Natural killer cell treated with Interleukin-12 subunit alpha and Interleukin-12 subunit beta and Interleukin-15 and Interleukin-18, amount 100 ng/mL, for 72 hours (primary cell): Measurements from ENCODE around the gene PSMD12. TPM values are rescaled to one million over a fixed set of nuclear protein-coding genes. Genes with fewer than 3 reads are reported as not detected.
"Not testable (repeated sequence)": the region's sequence is repeated elsewhere in the genome, so short reads cannot be mapped to it uniquely, and the experiment has no call there.

Source experiments
- ATAC-seq, 2 donors: fragments of 150-1000 bp; cut with Tn5 transposase in 1 of 2; sonication (Bioruptor Pico), chemical (Tn5 transposase) in 1 of 2; 2 replicates each; pipeline ENCODE4 v1.10.0; 2021
- DNase-seq: peaks from one replicate; pipeline ENCODE4 v3.0.0; 2022; ENCODE audit warnings: low spot score
- H3K27ac Mint-ChIP-seq, 2 donors: 1 replicate in 1 of 2; 2 replicates in 1 of 2; pipeline ENCODE4 v1.8.0; 2022; ENCODE audit warnings: mixed read lengths in 2 of 2, mild to moderate bottlenecking in 1 of 2, moderate library complexity in 1 of 2
- H3K27me3 Mint-ChIP-seq, 2 donors: 1 replicate in 1 of 2; 2 replicates in 1 of 2; pipeline ENCODE4 v1.8.0; 2022; ENCODE audit warnings: mixed read lengths in 2 of 2
- H3K36me3 Mint-ChIP-seq: one replicate; pipeline ENCODE4 v1.8.0; 2022; ENCODE audit warnings: mixed read lengths
- H3K4me1 Mint-ChIP-seq, 2 donors: 1 replicate in 1 of 2; 2 replicates in 1 of 2; pipeline ENCODE4 v1.8.0; 2022; ENCODE audit warnings: low read depth in 2 of 2, mixed read lengths in 2 of 2, mild to moderate bottlenecking in 1 of 2
- H3K4me3 Mint-ChIP-seq: one replicate; pipeline ENCODE4 v1.8.0; 2022; ENCODE audit warnings: mixed read lengths
- H3K9me3 Mint-ChIP-seq: 2 replicates; pipeline ENCODE4 v1.8.0; 2022; ENCODE audit warnings: mixed read lengths
- total RNA-seq, 2 donors: library from RNA; stranded (reverse); gene quantifications; one replicate each; pipeline ENCODE4 v1.2.3, GENCODE V29; 2022

Gene PSMD12
- total RNA-seq, 2 donors from 2014 or later: 87.3 to 90.5 TPM

- H3K27me3 Mint-ChIP-seq: no peaks in the 10 kb centered on the region
- H3K4me3 Mint-ChIP-seq: peak overlapping the region; percentile 87
- H3K27ac Mint-ChIP-seq: peak overlapping the region; percentile 90 to 99
- no peaks in the 10 kb centered on the region for H3K9me3 Mint-ChIP-seq
- peaks cover 4% of the 10 kb centered on the region for H3K36me3 Mint-ChIP-seq
- ATAC-seq (no peak), DNase-seq (no peak)
- H3K4me1 Mint-ChIP-seq: peaks cover 35 to 62% of the 10 kb centered on the region in 2 donors
These were observed 33.8 kb upstream of the PSMD12 start for GRCh38 chr17:67400193-67400592.

DNA sequence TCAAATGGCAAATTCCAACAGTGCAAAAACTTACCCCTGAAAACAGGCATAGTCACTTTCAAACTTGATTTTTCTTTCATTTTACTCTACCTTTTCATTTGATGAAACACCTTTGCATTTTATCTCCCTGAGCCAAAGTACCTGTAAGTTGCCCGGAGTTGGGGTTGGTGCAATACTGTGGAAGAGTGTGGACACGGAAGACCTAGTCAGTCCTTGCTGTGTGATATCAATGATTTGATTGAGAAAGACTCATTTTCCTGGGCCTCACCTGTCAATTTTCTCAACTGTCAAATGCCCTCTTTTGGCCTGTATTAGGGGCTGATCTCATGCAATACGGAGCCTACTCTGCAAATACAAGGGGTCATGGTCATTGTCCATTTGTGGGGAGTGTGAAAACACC, 33.3 kb upstream of the PSMD12 start:
- H3K9me3 Mint-ChIP-seq: no peaks in the 10 kb centered on the region
- DNase-seq: no peak
- peaks cover 4% of the 10 kb centered on the region for H3K36me3 Mint-ChIP-seq
- no peak for ATAC-seq
- H3K4me1 Mint-ChIP-seq: peaks cover 37 to 67% of the 10 kb centered on the region in 2 donors
- H3K27ac Mint-ChIP-seq: peak overlapping the region; percentile 90 to 99
- H3K4me3 Mint-ChIP-seq: peak overlapping the region; percentile 87
- no peaks in the 10 kb centered on the region for H3K27me3 Mint-ChIP-seq

DNA sequence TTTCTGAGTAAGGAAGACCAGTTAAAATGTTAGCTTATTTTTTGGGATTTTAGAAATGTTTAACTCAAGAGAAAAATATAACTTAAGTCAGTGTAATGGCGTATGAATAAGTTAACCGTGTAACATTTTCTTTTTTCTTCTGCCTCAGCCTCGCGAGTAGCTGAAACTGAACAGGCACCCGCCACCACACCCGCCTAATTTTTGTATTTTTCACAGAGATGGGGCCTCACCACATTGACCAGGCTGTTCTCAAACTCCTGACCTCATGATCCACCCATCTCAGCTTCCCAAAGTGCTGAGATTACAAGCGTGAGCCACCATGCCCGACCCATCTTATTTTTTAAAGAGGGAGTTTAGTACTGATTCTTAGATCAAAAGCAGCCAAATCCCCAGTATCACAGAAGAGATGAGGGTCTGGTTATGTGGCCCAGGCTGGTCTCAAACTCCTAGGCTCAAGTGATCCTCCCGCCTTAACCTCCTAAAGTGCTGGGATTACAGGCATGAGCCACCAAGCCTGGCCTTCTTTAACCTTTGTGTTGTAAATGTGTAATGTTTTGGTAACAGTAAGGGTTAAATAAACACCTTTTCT, 27.5 kb upstream of the PSMD12 start:
- Mint-ChIP-seq H3K27ac (peak overlapping the region; percentile 95 to 98), H3K9me3 (no peaks in the 10 kb centered on the region), H3K4me1 (peaks cover 40 to 64% of the 10 kb centered on the region in 2 donors), H3K4me3 (peak overlapping the region; percentile 79), H3K27me3 (no peaks in the 10 kb centered on the region), H3K36me3 (peaks cover 4% of the 10 kb centered on the region)
- ATAC-seq (no peak), DNase-seq (no peak)

DNA sequence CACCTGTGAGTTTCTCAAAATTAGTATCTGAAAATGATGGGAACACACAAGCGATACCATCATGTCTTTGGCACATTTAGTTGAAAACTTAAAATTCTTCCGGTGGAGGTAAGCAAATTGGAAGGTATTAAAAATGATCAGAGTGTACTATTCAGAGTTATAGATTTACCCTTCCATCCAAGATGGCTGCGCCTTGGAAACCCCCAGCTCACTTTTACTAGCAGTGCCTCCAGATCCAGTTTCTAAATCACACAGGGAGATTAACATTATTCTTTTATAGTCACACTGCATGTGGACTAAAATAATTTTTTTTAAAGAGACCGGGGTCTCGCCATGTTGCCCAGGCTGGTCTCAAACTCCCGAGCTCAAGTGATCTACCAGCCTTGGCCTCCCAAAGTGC, 25.7 kb upstream of the PSMD12 start:
- DNase-seq: no peak
- H3K9me3 Mint-ChIP-seq: no peaks in the 10 kb centered on the region
- H3K4me3 Mint-ChIP-seq: peak overlapping the region; percentile 65
- peaks cover 49 to 65% of the 10 kb centered on the region in 2 donors for H3K4me1 Mint-ChIP-seq
- H3K36me3 Mint-ChIP-seq: no peaks in the 10 kb centered on the region
- H3K27me3 Mint-ChIP-seq: no peaks in the 10 kb centered on the region
- H3K27ac Mint-ChIP-seq: peak overlapping the region; percentile 95 to 98
- no peak for ATAC-seq

DNA sequence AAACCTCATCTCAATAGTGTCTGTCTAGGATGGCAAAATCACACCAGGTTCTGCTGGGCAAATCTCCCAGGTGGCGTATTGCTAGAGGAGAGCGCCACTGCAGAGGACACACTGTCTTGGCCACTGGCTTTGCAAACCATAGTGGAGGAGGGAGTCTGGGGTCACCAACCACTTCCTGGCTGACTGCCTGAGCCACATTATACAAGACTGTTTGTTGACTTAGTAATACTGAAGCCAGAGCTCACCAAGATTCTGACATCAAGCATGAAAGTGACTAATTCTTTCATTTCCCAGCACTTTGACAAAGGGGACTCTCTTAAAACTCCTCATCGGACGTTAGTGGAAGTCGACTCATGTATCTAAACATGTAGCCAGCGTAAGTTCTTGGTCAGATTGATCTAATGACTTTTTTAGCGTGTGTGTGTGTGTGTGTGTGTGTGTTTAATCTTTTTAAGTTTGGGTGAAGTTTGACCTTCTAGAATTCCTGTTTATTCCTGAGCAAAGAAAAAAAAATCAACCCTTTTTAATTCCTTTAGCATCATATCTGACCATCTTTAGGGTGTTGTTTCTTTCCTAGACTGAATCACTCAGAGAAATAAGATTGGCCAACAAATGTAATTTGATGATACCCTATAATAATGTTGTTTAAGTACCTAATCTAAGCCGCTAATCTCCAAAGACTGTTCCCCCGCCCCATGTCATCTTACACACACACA, 24.4 kb upstream of the PSMD12 start:
- DNase-seq: peak; percentile 91
- H3K4me1 Mint-ChIP-seq: peaks cover 58 to 74% of the 10 kb centered on the region in 2 donors
- no peaks in the 10 kb centered on the region for H3K36me3 Mint-ChIP-seq
- no peaks in the 10 kb centered on the region for H3K9me3 Mint-ChIP-seq
- H3K4me3 Mint-ChIP-seq: peak overlapping the region; percentile 83
- peak; percentile 97 to 98 for ATAC-seq
- H3K27ac Mint-ChIP-seq: peak overlapping the region; percentile 95 to 98
- no peaks in the 10 kb centered on the region for H3K27me3 Mint-ChIP-seq

- DNase-seq (no peak), ATAC-seq (no peak)
- H3K4me3 Mint-ChIP-seq: peak overlapping the region; percentile 83
- H3K9me3 Mint-ChIP-seq: no peaks in the 10 kb centered on the region
- H3K27me3 Mint-ChIP-seq: no peaks in the 10 kb centered on the region
- H3K4me1 Mint-ChIP-seq: peaks cover 61 to 73% of the 10 kb centered on the region in 2 donors
- H3K36me3 Mint-ChIP-seq: no peaks in the 10 kb centered on the region
- peak overlapping the region; percentile 95 to 98 for H3K27ac Mint-ChIP-seq
These were observed 23.7 kb upstream of the PSMD12 start for GRCh38 chr17:67390006-67390645.

DNA sequence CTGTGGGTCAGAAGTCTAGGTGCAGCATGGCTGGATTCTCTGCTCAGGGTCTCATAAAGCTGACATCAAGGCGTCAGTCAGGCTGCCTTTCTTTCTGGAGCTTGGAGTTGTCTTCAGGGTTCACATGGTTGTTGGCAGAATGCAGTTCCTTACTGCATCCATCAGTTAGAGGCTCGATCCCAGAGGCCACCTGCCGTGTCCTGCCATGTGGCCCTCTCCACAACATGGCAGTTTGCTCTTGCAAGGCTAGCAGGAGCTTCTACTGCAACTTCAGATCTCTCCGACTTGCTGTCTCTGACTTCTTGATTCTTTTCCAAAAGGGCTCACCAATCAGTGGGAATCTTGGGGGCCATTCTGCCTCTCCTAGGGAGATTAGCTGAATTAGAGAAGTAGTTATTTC, 22.6 kb upstream of the PSMD12 start:
- Mint-ChIP-seq H3K4me1 (peaks cover 55 to 62% of the 10 kb centered on the region in 2 donors), H3K27ac (peak overlapping the region; percentile 95 to 98), H3K4me3 (peak overlapping the region; percentile 83), H3K36me3 (no peaks in the 10 kb centered on the region), H3K9me3 (no peaks in the 10 kb centered on the region), H3K27me3 (no peaks in the 10 kb centered on the region)
- DNase-seq (no peak), ATAC-seq (no peak)

- ATAC-seq, H3K9me3 Mint-ChIP-seq, H3K4me3 Mint-ChIP-seq, H3K36me3 Mint-ChIP-seq, H3K27me3 Mint-ChIP-seq, DNase-seq: not testable (repeated sequence)
- Mint-ChIP-seq H3K4me1 (peaks cover 56 to 57% of the 10 kb centered on the region in 2 donors), H3K27ac (peak overlapping the region; percentile 95 to 98)
These were observed 22.2 kb upstream of the PSMD12 start for GRCh38 chr17:67388536-67388935.

DNA sequence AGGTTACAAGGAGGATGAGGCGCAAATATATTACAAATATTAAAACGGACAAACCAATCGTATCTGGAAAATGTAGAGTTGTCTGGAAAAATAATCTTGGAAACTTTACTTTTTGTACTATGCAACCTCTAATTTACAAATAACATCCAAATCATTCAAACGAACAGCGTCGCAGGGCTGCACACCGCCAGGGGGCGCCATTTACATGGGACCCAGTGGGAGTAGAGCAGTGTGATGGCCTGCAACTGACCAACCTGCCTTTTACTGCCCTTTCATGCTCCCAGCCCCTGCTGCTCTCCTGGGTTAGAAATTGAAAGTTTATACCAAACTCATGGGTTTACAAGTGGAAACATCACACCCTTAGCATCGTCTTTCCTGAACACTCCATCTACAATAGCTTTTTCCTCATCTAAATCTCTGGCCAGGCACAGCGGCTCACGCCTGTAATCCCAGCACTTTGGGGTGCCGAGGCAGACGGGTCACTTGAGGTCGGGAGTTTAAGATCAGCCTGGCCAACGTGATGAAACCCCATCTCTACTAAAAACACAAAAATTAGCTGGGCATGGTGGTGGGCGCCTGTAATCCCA, 20.7 kb upstream of the PSMD12 start:
- H3K4me1 Mint-ChIP-seq: peaks cover 51 to 57% of the 10 kb centered on the region in 2 donors
- ATAC-seq: no peak
- no peaks in the 10 kb centered on the region for H3K36me3 Mint-ChIP-seq
- H3K9me3 Mint-ChIP-seq: no peaks in the 10 kb centered on the region
- no peaks in the 10 kb centered on the region for H3K27me3 Mint-ChIP-seq
- H3K4me3 Mint-ChIP-seq: peak overlapping the region; percentile 65
- DNase-seq: peak; percentile 85
- peak overlapping the region; percentile 95 to 98 for H3K27ac Mint-ChIP-seq

GRCh38 chr17:67385122-67385988, 19.0 kb upstream of the PSMD12 start:
- Mint-ChIP-seq H3K9me3 (no peaks in the 10 kb centered on the region), H3K27ac (peak overlapping the region in 1 of 2 donors; percentile 98), H3K4me1 (peaks cover 41 to 49% of the 10 kb centered on the region in 2 donors), H3K4me3 (no peak overlapping the region), H3K36me3 (no peaks in the 10 kb centered on the region), H3K27me3 (no peaks in the 10 kb centered on the region)
- ATAC-seq (no peak), DNase-seq (no peak)

GRCh38 chr17:67381929-67382257, 15.5 kb upstream of the PSMD12 start:
- H3K27ac Mint-ChIP-seq: peak overlapping the region; percentile 77 to 88
- ATAC-seq (no peak), DNase-seq (no peak)
- H3K9me3 Mint-ChIP-seq: no peaks in the 10 kb centered on the region
- peaks cover 7% of the 10 kb centered on the region for H3K36me3 Mint-ChIP-seq
- H3K4me3 Mint-ChIP-seq: peak overlapping the region; percentile 63
- H3K27me3 Mint-ChIP-seq: no peaks in the 10 kb centered on the region
- H3K4me1 Mint-ChIP-seq: peaks cover 29 to 36% of the 10 kb centered on the region in 2 donors

DNA sequence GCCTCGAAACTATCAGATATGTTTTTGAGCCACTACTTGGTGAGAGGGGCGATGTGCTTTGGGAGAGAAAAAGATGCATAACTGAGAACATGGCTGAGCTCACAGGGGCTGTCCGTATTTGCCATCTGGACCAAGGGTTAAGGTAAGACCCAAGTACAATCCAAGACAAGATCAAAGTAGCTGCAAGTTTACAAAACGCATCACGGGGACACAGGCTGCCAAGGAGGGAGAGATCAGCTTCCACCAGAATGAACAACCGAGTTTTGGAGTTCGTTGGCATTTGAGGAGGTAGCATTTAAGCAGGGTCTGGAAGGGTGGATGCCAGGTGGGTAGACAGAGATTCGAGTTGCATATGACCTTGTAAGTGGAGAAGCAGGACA, 12.9 kb upstream of the PSMD12 start:
- Mint-ChIP-seq H3K36me3 (peaks cover 7% of the 10 kb centered on the region), H3K4me3 (peak overlapping the region; percentile 92), H3K9me3 (no peaks in the 10 kb centered on the region), H3K27me3 (no peaks in the 10 kb centered on the region), H3K4me1 (peaks cover 36 to 37% of the 10 kb centered on the region in 2 donors), H3K27ac (peak overlapping the region; percentile 77 to 81)
- DNase-seq: no peak
- ATAC-seq: no peak
